H9 (cell line): ENCODE measurements around the gene SERTAD1. TPM values are rescaled to one million over a fixed set of nuclear protein-coding genes. Genes with fewer than 3 reads are reported as not detected.

ENCODE experiments used
- DNase-seq: peaks from one replicate; pipeline ENCODE4 v3.0.0-alpha.2; 2017
- H2AFZ ChIP-seq: one replicate; pipeline ENCODE4 v1.6.1; 2013; ENCODE audit warnings: mild to moderate bottlenecking, low read length, control low read depth, moderate library complexity
- H2AK5ac ChIP-seq: 2 replicates; pipeline ENCODE4 v1.6.1; 2013; ENCODE audit warnings: low read length, control low read depth, mixed read lengths; ENCODE audit not compliant: insufficient read length
- H2BK120ac ChIP-seq: one replicate; pipeline ENCODE4 v1.6.1; 2013; ENCODE audit warnings: low read depth, mild to moderate bottlenecking, low read length, control low read depth, inconsistent platforms; ENCODE audit not compliant: poor library complexity, severe bottlenecking
- H2BK12ac ChIP-seq: 2 replicates; pipeline ENCODE4 v1.6.1; 2013; ENCODE audit warnings: low read length, control low read depth, mixed read lengths, low read depth; ENCODE audit not compliant: insufficient read length
- H2BK15ac ChIP-seq: 2 replicates; pipeline ENCODE4 v1.6.1; 2013; ENCODE audit warnings: low read depth, low read length, control low read depth
- H2BK20ac ChIP-seq: one replicate; pipeline ENCODE4 v1.6.1; 2013; ENCODE audit warnings: low read depth, mild to moderate bottlenecking, low read length, control low read depth, inconsistent platforms; ENCODE audit not compliant: poor library complexity, severe bottlenecking
- H2BK5ac ChIP-seq: 2 replicates; pipeline ENCODE4 v1.6.1; 2013; ENCODE audit warnings: low read length, control low read depth, mixed read lengths; ENCODE audit not compliant: insufficient read length
- H3K14ac ChIP-seq: 2 replicates; pipeline ENCODE4 v1.6.1; 2013; ENCODE audit warnings: low read length, control low read depth; ENCODE audit not compliant: insufficient read depth
- H3K18ac ChIP-seq: 2 replicates; pipeline ENCODE4 v1.6.1; 2013; ENCODE audit warnings: low read depth, mild to moderate bottlenecking, mixed read lengths, low read length, control low read depth; ENCODE audit not compliant: insufficient read length
- H3K23ac ChIP-seq: 2 replicates; pipeline ENCODE4 v1.6.1; 2013; ENCODE audit warnings: low read length, control low read depth, mixed read lengths, low read depth; ENCODE audit not compliant: insufficient read length
- H3K23me2 ChIP-seq: 2 replicates; pipeline ENCODE4 v1.6.1; 2013; ENCODE audit warnings: low read depth, mild to moderate bottlenecking, mixed read lengths, low read length, control low read depth; ENCODE audit not compliant: insufficient read length, poor library complexity, severe bottlenecking
- H3K27ac ChIP-seq: 2 replicates; pipeline ENCODE4 v1.5.1; 2013; ENCODE audit warnings: low read length, control low read depth, mixed read lengths, low read depth; ENCODE audit not compliant: insufficient read length
- H3K27me3 ChIP-seq: 2 replicates; pipeline ENCODE4 v1.6.1; 2013; ENCODE audit warnings: low read length, control low read depth, inconsistent platforms; ENCODE audit not compliant: insufficient read depth
- H3K4ac ChIP-seq: 2 replicates; pipeline ENCODE4 v1.6.1; 2013; ENCODE audit warnings: low read depth, mild to moderate bottlenecking, control low read depth, inconsistent platforms, low read length, moderate library complexity
- H3K4me1 ChIP-seq: 2 replicates; pipeline ENCODE4 v1.6.1; 2013; ENCODE audit warnings: low read length, control low read depth, inconsistent platforms; ENCODE audit not compliant: insufficient read depth
- H3K4me2 ChIP-seq: 2 replicates; pipeline ENCODE4 v1.6.1; 2013; ENCODE audit warnings: low read length, control low read depth, mixed read lengths; ENCODE audit not compliant: insufficient read length, insufficient read depth
- H3K56ac ChIP-seq: 2 replicates; pipeline ENCODE4 v1.6.1; 2013; ENCODE audit warnings: low read depth, mild to moderate bottlenecking, mixed read lengths, low read length, control low read depth; ENCODE audit not compliant: insufficient read length
- H3K79me1 ChIP-seq: 2 replicates; pipeline ENCODE4 v1.6.1; 2013; ENCODE audit warnings: low read depth, mild to moderate bottlenecking, moderate library complexity, low read length, control low read depth, inconsistent platforms; ENCODE audit not compliant: insufficient read depth, poor library complexity, severe bottlenecking
- H3K79me2 ChIP-seq: 2 replicates; pipeline ENCODE4 v1.6.1; 2013; ENCODE audit warnings: low read length, control low read depth, inconsistent platforms; ENCODE audit not compliant: insufficient read depth
- H3K9ac ChIP-seq: 2 replicates; pipeline ENCODE4 v1.6.1; 2013; ENCODE audit warnings: low read length, control low read depth, mixed read lengths; ENCODE audit not compliant: insufficient read length; ENCODE audit errors: extremely low read depth
- H3K9me3 ChIP-seq: one replicate; pipeline ENCODE4 v1.6.1; 2013; ENCODE audit warnings: low read depth, low read length, inconsistent platforms; ENCODE audit not compliant: control insufficient read depth
- H3T11ph ChIP-seq: one replicate; pipeline ENCODE4 v1.6.1; 2013; ENCODE audit warnings: mild to moderate bottlenecking, low read length, control low read depth, inconsistent platforms
- H4K20me1 ChIP-seq: one replicate; pipeline ENCODE4 v1.6.1; 2013; ENCODE audit not compliant: control insufficient read depth, insufficient read length, insufficient read depth
- H4K5ac ChIP-seq: 2 replicates; pipeline ENCODE4 v1.6.1; 2013; ENCODE audit warnings: low read depth, mild to moderate bottlenecking, mixed read lengths, low read length, control low read depth; ENCODE audit not compliant: insufficient read length
- H4K8ac ChIP-seq: replicated peaks from 2 replicates; pipeline ENCODE4 v1.6.1; 2013; ENCODE audit warnings: low read length, control low read depth, mixed read lengths, low read depth; ENCODE audit not compliant: insufficient read length
- H4K91ac ChIP-seq: 2 replicates; pipeline ENCODE4 v1.6.1; 2013; ENCODE audit warnings: low read depth, mild to moderate bottlenecking, moderate library complexity, mixed read lengths, low read length, control low read depth; ENCODE audit not compliant: insufficient read length
- H3K27ac Mint-ChIP-seq, 3 experiments: 2 replicates in 2 of 3; 3 replicates in 1 of 3; pipeline ENCODE4 v1.8.0; 2020 to 2021; ENCODE audit warnings: mixed read lengths in 3 of 3, mild to moderate bottlenecking in 1 of 3, moderate library complexity in 1 of 3
- H3K27me3 Mint-ChIP-seq: 2 replicates; pipeline ENCODE4 v1.8.0; 2021; ENCODE audit warnings: low read depth, mild to moderate bottlenecking, moderate library complexity, mixed read lengths
- H3K36me3 Mint-ChIP-seq, 3 experiments: 2 replicates in 2 of 3; 3 replicates in 1 of 3; pipeline ENCODE4 v1.8.0; 2020 to 2021; ENCODE audit warnings: low read depth in 3 of 3, mixed read lengths in 3 of 3; ENCODE audit not compliant: insufficient read depth in 1 of 3
- H3K4me1 Mint-ChIP-seq, 2 experiments: 2 replicates each; pipeline ENCODE4 v1.8.0; 2020; ENCODE audit warnings: mixed read lengths in 2 of 2
- H3K4me3 Mint-ChIP-seq, 2 experiments: 2 replicates in 1 of 2; 3 replicates in 1 of 2; pipeline ENCODE4 v1.8.0; 2020 to 2021; ENCODE audit warnings: mild to moderate bottlenecking in 2 of 2, mixed read lengths in 2 of 2, moderate library complexity in 1 of 2
- H3K9me3 Mint-ChIP-seq, 2 experiments: 2 replicates in 1 of 2; 3 replicates in 1 of 2; pipeline ENCODE4 v1.8.0; 2020; ENCODE audit warnings: mild to moderate bottlenecking in 2 of 2, mixed read lengths in 2 of 2, moderate library complexity in 1 of 2
- CTCF ChIP-seq: fragments of 200-600 bp; sonication (generic); conservative IDR thresholded peaks from 3 replicates; pipeline ENCODE4 v1.8.0; 2021; ENCODE audit warnings: antibody characterized with exemption, mild to moderate bottlenecking
- WGBS: extraction: QIAGEN DNeasy Blood & Tissue Kit; methylation state at CpG from one replicate; pipeline ENCODE4 v1.1.7; 2013; ENCODE audit warnings: missing lambda C conversion rate, low lambda C conversion rate, mixed read lengths; ENCODE audit not compliant: insufficient read length; ENCODE audit errors: extremely low coverage; 5-methylcytosine and 5-hydroxymethylcytosine counted together
- total RNA-seq: library from RNA; stranded (reverse); gene quantifications from 2 replicates; pipeline ENCODE4 v1.2.1, GENCODE V29; 2021

Gene SERTAD1
- total RNA-seq, 1 experiment from 2014 or later, result 7.9 TPM

GRCh38 chr19:40419066-40419612 lies 6.7 kb downstream of the SERTAD1 start:
- no CpG with 5 or more reads among the region's 5 CpGs for WGBS

More at GRCh38 chr19:40419066-40419612, 6.7 kb downstream of the SERTAD1 start:
- Histone ChIP-seq H2BK20ac (no peak overlapping the region), H2BK12ac (no peak overlapping the region), H2BK15ac (no peak overlapping the region), H3K23me2 (peaks cover 3% of the 10 kb centered on the region), H4K91ac (no peak overlapping the region), H3K14ac (no peak overlapping the region), H2AFZ (no peak overlapping the region), H3K4me1 (no peaks in the 10 kb centered on the region; the same call in 1 of the 2 replicates), H3K56ac (no peak overlapping the region), H3K4ac (no peak overlapping the region), H2AK5ac (no peak overlapping the region), H3K18ac (no peak overlapping the region), H3K79me1 (no peaks in the 10 kb centered on the region), H3K27me3 (no peaks in the 10 kb centered on the region), H3K4me2 (no peak overlapping the region), H2BK5ac (no peak overlapping the region), H3K9ac (no peak overlapping the region), H4K20me1 (no peaks in the 10 kb centered on the region), H3T11ph (no peak overlapping the region), H3K9me3 (no peaks in the 10 kb centered on the region), H4K5ac (no peak overlapping the region), H2BK120ac (no peak overlapping the region), H3K27ac (no peak overlapping the region), H4K8ac (no peak overlapping the region), H3K79me2 (no peaks in the 10 kb centered on the region), H3K23ac (no peak overlapping the region)
- no peak for TF ChIP-seq CTCF
- peak overlapping the region in 1 of 3 experiments; percentile 6; a peak in 3 of 7 replicates for H3K27ac Mint-ChIP-seq
- peak; percentile 33 for DNase-seq
- peaks cover 0 to 5% (median 4%) of the 10 kb centered on the region in 3 experiments; a peak in 3 of 7 replicates for H3K36me3 Mint-ChIP-seq
- peaks cover 0 to 3% of the 10 kb centered on the region in 2 experiments; a peak in 1 of 5 replicates for H3K9me3 Mint-ChIP-seq
- peaks cover 7% of the 10 kb centered on the region for H3K27me3 Mint-ChIP-seq
- H3K4me3 Mint-ChIP-seq, result peak overlapping the region in 1 of 2 experiments; percentile 4; a peak in 1 of 5 replicates
- peaks cover 17 to 29% of the 10 kb centered on the region in 2 experiments for H3K4me1 Mint-ChIP-seq
